H1 (cell line): ENCODE data around the gene BAG2. TPM values are rescaled to one million over a fixed set of nuclear protein-coding genes. Genes with fewer than 3 reads are reported as not detected.

Source experiments
- CTCF ChIA-PET: fragments of 300-600 bp; sonication (Branson Sonifier 250); formaldehyde crosslinking; loops from one replicate; lab custom pipeline; 2021; ENCODE audit not compliant: partially characterized antibody; lab: Charles Lee
- POLR2A ChIA-PET: fragments of 300-600 bp; sonication (Branson Sonifier 250); formaldehyde crosslinking; loops from one replicate; lab custom pipeline; 2021; ENCODE audit warnings: inconsistent platforms; ENCODE audit not compliant: partially characterized antibody; lab: Charles Lee
- DNase-seq, 2 experiments: peaks; one replicate each; pipeline versions ENCODE4 v3.0.0 to v3.0.0-alpha.2; 2010 to 2022; ENCODE audit warnings: low spot score in 2 of 2, low read depth in 1 of 2, mixed read lengths in 1 of 2
- FAIRE-seq: peaks from 2 replicates; lab custom pipeline; 2011; peaks lifted over from hg19 to GRCh38; lab: Jason Lieb, UNC
- H2AFZ ChIP-seq: 2 replicates; pipeline ENCODE4 v1.8.1; 2012; ENCODE audit warnings: low read length, inconsistent platforms
- H2AK5ac ChIP-seq: 2 replicates; pipeline ENCODE4 v1.6.1; 2013; ENCODE audit warnings: low read depth, low read length
- H2BK120ac ChIP-seq: replicated peaks from 2 replicates; pipeline ENCODE3; 2013; ENCODE audit warnings: low read depth, low read length, inconsistent platforms
- H2BK12ac ChIP-seq: 2 replicates; pipeline ENCODE4 v1.6.1; 2013; ENCODE audit warnings: low read depth, low read length
- H2BK15ac ChIP-seq: 2 replicates; pipeline ENCODE4 v1.6.1; 2013; ENCODE audit warnings: low read length
- H2BK20ac ChIP-seq: 2 replicates; pipeline ENCODE4 v1.6.1; 2013; ENCODE audit warnings: low read length
- H2BK5ac ChIP-seq: 2 replicates; pipeline ENCODE4 v1.6.1; 2013; ENCODE audit warnings: low read depth, low read length
- H3K14ac ChIP-seq: 2 replicates; pipeline ENCODE4 v1.6.1; 2013; ENCODE audit warnings: inconsistent platforms; ENCODE audit not compliant: insufficient read length
- H3K18ac ChIP-seq: 2 replicates; pipeline ENCODE4 v1.6.1; 2013; ENCODE audit warnings: low read length; ENCODE audit errors: extremely low read depth
- H3K23ac ChIP-seq: 2 replicates; pipeline ENCODE4 v1.6.1; 2013; ENCODE audit warnings: inconsistent platforms; ENCODE audit not compliant: insufficient read length
- H3K23me2 ChIP-seq: 2 replicates; pipeline ENCODE4 v1.6.1; 2013; ENCODE audit warnings: low read depth, low read length
- H3K27ac ChIP-seq: 2 replicates; pipeline ENCODE4 v1.6.1; 2011; ENCODE audit warnings: low read depth, low read length, inconsistent platforms
- H3K27me3 ChIP-seq, 4 experiments: replicated peaks in 1 of 4; 1 replicate in 1 of 4; 2 replicates in 3 of 4; pipeline versions ENCODE4 v1.6.1 to v1.8.1; 2011 to 2013; ENCODE audit warnings: low read length in 3 of 4, mild to moderate bottlenecking in 3 of 4, inconsistent platforms in 2 of 4, mixed read lengths in 2 of 4, moderate library complexity in 1 of 4; ENCODE audit not compliant: control insufficient read depth in 3 of 4, insufficient read depth in 3 of 4; ENCODE audit errors: extremely low read depth in 1 of 4
- H3K36me3 ChIP-seq, 4 experiments: 2 replicates each; pipeline versions ENCODE4 v1.6.1 to v1.8.1; 2011 to 2013; ENCODE audit warnings: mild to moderate bottlenecking in 4 of 4, low read length in 3 of 4, moderate library complexity in 2 of 4, control low read depth in 1 of 4, inconsistent platforms in 1 of 4; ENCODE audit not compliant: insufficient read depth in 4 of 4, control insufficient read depth in 2 of 4
- H3K4ac ChIP-seq: replicated peaks from 2 replicates; pipeline ENCODE3; 2013; ENCODE audit warnings: low read length, low read depth, mixed read lengths, inconsistent platforms; ENCODE audit not compliant: insufficient read length
- H3K4me1 ChIP-seq, 4 experiments: replicated peaks in 1 of 4; 1 replicate in 1 of 4; 2 replicates in 3 of 4; pipeline versions ENCODE4 v1.6.1 to v1.8.1; 2011 to 2013; ENCODE audit warnings: low read length in 3 of 4, inconsistent platforms in 2 of 4, mixed read lengths in 1 of 4; ENCODE audit not compliant: insufficient read depth in 4 of 4, control insufficient read depth in 3 of 4
- H3K4me2 ChIP-seq, 2 experiments: 2 replicates each; pipeline versions ENCODE4 v1.6.1 to v1.8.1; 2011 to 2013; ENCODE audit warnings: low read depth in 2 of 2, low read length in 2 of 2, control low read depth in 1 of 2, inconsistent platforms in 1 of 2, mild to moderate bottlenecking in 1 of 2; ENCODE audit not compliant: insufficient read depth in 1 of 2
- H3K4me3 ChIP-seq, 4 experiments: fragments of 200-600, 300-600 bp in 1 of 4; sonication (generic), shearing (Covaris generic), sonication (Bioruptor Twin) in 1 of 4; 2 replicates each; pipeline versions ENCODE4 v1.5.1 to v1.8.1; 2011 to 2016; ENCODE audit warnings: low read length in 4 of 4, low read depth in 3 of 4, control low read depth in 2 of 4, inconsistent platforms in 2 of 4, mild to moderate bottlenecking in 2 of 4, mixed read lengths in 1 of 4, moderate library complexity in 1 of 4; ENCODE audit not compliant: insufficient read depth in 2 of 4; ENCODE audit errors: extremely low read depth in 1 of 4
- H3K56ac ChIP-seq: replicated peaks from 2 replicates; pipeline ENCODE3; 2013; ENCODE audit warnings: low read depth, mild to moderate bottlenecking, mixed read lengths, low read length, inconsistent platforms; ENCODE audit not compliant: insufficient read length
- H3K79me1 ChIP-seq: 2 replicates; pipeline ENCODE4 v1.6.1; 2013; ENCODE audit warnings: low read depth, low read length, control low read depth
- H3K79me2 ChIP-seq, 2 experiments: 2 replicates each; pipeline versions ENCODE4 v1.6.1 to v1.8.1; 2012 to 2013; ENCODE audit warnings: low read length in 2 of 2, mild to moderate bottlenecking in 2 of 2, inconsistent platforms in 1 of 2; ENCODE audit not compliant: insufficient read depth in 2 of 2, control insufficient read depth in 1 of 2
- H3K9ac ChIP-seq, 4 experiments: replicated peaks in 1 of 4; 1 replicate in 1 of 4; 2 replicates in 3 of 4; pipeline versions ENCODE4 v1.6.1 to v1.8.1; 2011 to 2013; ENCODE audit warnings: low read depth in 3 of 4, low read length in 3 of 4, control low read depth in 2 of 4, mild to moderate bottlenecking in 2 of 4, moderate library complexity in 2 of 4, inconsistent platforms in 1 of 4; ENCODE audit errors: extremely low read depth in 1 of 4
- H3K9me3 ChIP-seq, 2 experiments: 2 replicates each; pipeline versions ENCODE4 v1.6.1 to v1.8.1; 2012 to 2013; ENCODE audit warnings: mild to moderate bottlenecking in 2 of 2, moderate library complexity in 2 of 2, control low read depth in 1 of 2, inconsistent platforms in 1 of 2, low read depth in 1 of 2, low read length in 1 of 2, mixed read lengths in 1 of 2; ENCODE audit not compliant: insufficient read depth in 2 of 2
- H4K20me1 ChIP-seq, 2 experiments: replicated peaks in 1 of 2; 2 replicates each; pipeline versions ENCODE3 to v1.8.1; 2011 to 2013; ENCODE audit warnings: inconsistent platforms in 2 of 2, low read length in 2 of 2, mild to moderate bottlenecking in 1 of 2; ENCODE audit not compliant: insufficient read depth in 2 of 2, control insufficient read depth in 1 of 2
- H4K5ac ChIP-seq: 2 replicates; pipeline ENCODE4 v1.6.1; 2013; ENCODE audit warnings: low read length, low read depth, mixed read lengths, inconsistent platforms; ENCODE audit not compliant: insufficient read length
- H4K8ac ChIP-seq: 2 replicates; pipeline ENCODE4 v1.8.0; 2013; ENCODE audit warnings: mild to moderate bottlenecking, moderate library complexity, low read length, inconsistent platforms; ENCODE audit not compliant: insufficient read depth; ENCODE audit errors: extremely low read depth
- H4K91ac ChIP-seq: replicated peaks from 2 replicates; pipeline ENCODE3; 2013; ENCODE audit warnings: low read length, mixed read lengths, inconsistent platforms; ENCODE audit not compliant: insufficient read length
- BCL11A ChIP-seq, 2 experiments: IDR thresholded peaks; one replicate each; pipeline ENCODE4 v1.6.1; 2011; ENCODE audit warnings: low read depth in 2 of 2, low read length in 2 of 2, mild to moderate bottlenecking in 2 of 2
- EP300 ChIP-seq, 2 experiments: IDR thresholded peaks; 1 replicate in 1 of 2; 2 replicates in 1 of 2; pipeline ENCODE4 v1.6.1; 2011 to 2012; ENCODE audit warnings: low read depth in 2 of 2, low read length in 2 of 2, mild to moderate bottlenecking in 2 of 2, borderline replicate concordance in 1 of 2, inconsistent platforms in 1 of 2, moderate library complexity in 1 of 2
- KDM5A ChIP-seq: fragments of 200-600 bp; IDR thresholded peaks from 2 replicates; pipeline ENCODE4 v1.7.1; 2012; ENCODE audit warnings: mild to moderate bottlenecking, low read length, inconsistent platforms, mixed read lengths
- WGBS, 2 experiments: shearing (Covaris generic) in 1 of 2; methylation state at CpG; one replicate each; pipeline versions ENCODE4 v1.1.6 to v1.1.7; 2013 to 2015; ENCODE audit warnings: low lambda C conversion rate in 2 of 2, mixed read lengths in 2 of 2, inconsistent platforms in 1 of 2, low coverage in 1 of 2, missing lambda C conversion rate in 1 of 2; ENCODE audit not compliant: insufficient replicate concordance in 2 of 2, insufficient coverage in 1 of 2, insufficient read length in 1 of 2; ENCODE audit errors: extremely low coverage in 1 of 2, missing lambda C conversion rate in 1 of 2; 5-methylcytosine and 5-hydroxymethylcytosine counted together
- polyA plus RNA-seq, 7 experiments: library from polyadenylated mRNA; depleted of rRNA in 3 of 7; stranded (reverse) in 5 of 7; unstranded in 2 of 7; fragments of >200 nt in 5 of 7; fragments of 200-250 nt in 2 of 7; gene quantifications; 1 replicate in 5 of 7; 2 replicates in 1 of 7; 4 replicates in 1 of 7; pipeline versions ENCODE4 v1.2.1 to v1.2.3, GENCODE V29; 2011 to 2013; ENCODE audit warnings: missing spikeins in 2 of 7, mixed read lengths in 2 of 7
- total RNA-seq: library from RNA; stranded (reverse); fragmentation: NEBNext Ultra II Directional; extraction: Animal tissue kit (Norgen Biotek cat#: 25700); gene quantifications from 2 replicates; pipeline ENCODE4 v1.2.1, GENCODE V29; 2021
- TF ChIP-seq, protein P1 (sequence below): IDR thresholded peaks from 2 replicates; pipeline ENCODE4 v1.6.1; 2012; ENCODE audit warnings: inconsistent platforms

BAG2 gene
- total and polyA plus RNA-seq, 2 of the 8 experiments (the other 6 are each of a cell fraction or from before 2014, with no cell fraction given), result 4.4 to 7.4 TPM

- H3K27me3 ChIP-seq, result no peaks in the 10 kb centered on the region
- no peak overlapping the region for H2BK15ac ChIP-seq
- no peak overlapping the region for H3K56ac ChIP-seq
- peaks cover 7% of the 10 kb centered on the region for H3K23me2 ChIP-seq
- peak overlapping the region; percentile 79 to 90 for H3K4me2 ChIP-seq
- H3K79me2 ChIP-seq, result peaks cover 0 to 36% of the 10 kb centered on the region in 2 experiments; a peak in 3 of 4 replicates
- peak overlapping the region; percentile 81 to 93 (median 90) for H3K4me3 ChIP-seq
- no peak overlapping the region for H4K91ac ChIP-seq
- ChIA-PET CTCF (interaction anchor here (0.9 kb wide), 1 partner anchor 10 kb away, joined by 3 read pairs; no protein-coding TSS in a partner anchor), POLR2A (interaction anchor here (1.3 to 2.1 kb wide), 3 partner anchors 8 to 126 kb away, joined by 3 to 13 read pairs (median 4); partner anchors contain the start of gene BAG2)
- peaks cover 0 to 4% (median 0%) of the 10 kb centered on the region in 4 experiments; a peak in 1 of 8 replicates for H3K36me3 ChIP-seq
- H3K18ac ChIP-seq, result peak overlapping the region; percentile 89; the same call in 1 of the 2 replicates
- H4K8ac ChIP-seq, result no peak overlapping the region
- H3K4ac ChIP-seq, result no peak overlapping the region
- H3K14ac ChIP-seq, result no peak overlapping the region
- H2AK5ac ChIP-seq, result no peak overlapping the region
- H3K9ac ChIP-seq, result no peak overlapping the region; a peak in 1 of 7 replicates
- WGBS, 2 experiments, result 26% methylated on average over 5 of the region's 5 CpGs; no CpG with 5 or more reads in 1 of the 2 experiments
- H3K9me3 ChIP-seq, result 0 out of 4 replicates have a peak, but pooled peaks cover 0 to 5% of the 10 kb centered on the region in 2 experiments
- FAIRE-seq, result no peak
- peak overlapping the region; percentile 99; the same call in 1 of the 2 replicates for H2AFZ ChIP-seq
- H4K5ac ChIP-seq, result no peak overlapping the region
- no peak overlapping the region for H2BK120ac ChIP-seq
- H3K27ac ChIP-seq, result no peak overlapping the region
- no peak overlapping the region for H3K23ac ChIP-seq
- no peak for DNase-seq
- peaks cover 0 to 3% of the 10 kb centered on the region in 2 experiments for H4K20me1 ChIP-seq
- H3K4me1 ChIP-seq, result peaks cover 0 to 3% (median under 1%) of the 10 kb centered on the region in 4 experiments; a peak in 2 of 7 replicates
- 0 out of 2 replicates have a peak overlapping the region, but pooled peaks have one; percentile 67 for H2BK5ac ChIP-seq
- H2BK12ac ChIP-seq, result no peak overlapping the region; the same call in 1 of the 2 replicates
- no peak overlapping the region for H2BK20ac ChIP-seq
- H3K79me1 ChIP-seq, result no peaks in the 10 kb centered on the region
- no peak for TF ChIP-seq KDM5A
- no peak for TF ChIP-seq EP300 (IDR thresholded peaks at IDR 0.05; ENCODE audit: borderline replicate concordance in 1 of 2, low read depth in 2 of 2, low read length in 2 of 2)
- no peak for TF ChIP-seq BCL11A (IDR thresholded peaks at IDR 0.05; ENCODE audit: low read depth in 2 of 2, low read length in 2 of 2)
- TF ChIP-seq, protein P1, sequence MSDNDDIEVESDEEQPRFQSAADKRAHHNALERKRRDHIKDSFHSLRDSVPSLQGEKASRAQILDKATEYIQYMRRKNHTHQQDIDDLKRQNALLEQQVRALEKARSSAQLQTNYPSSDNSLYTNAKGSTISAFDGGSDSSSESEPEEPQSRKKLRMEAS, result no peak
Observed at GRCh38 chr6:57222743-57223077, 50.6 kb downstream of the BAG2 start.
